ENCODE data around the gene ANG. TPM values are rescaled to one million over a fixed set of nuclear protein-coding genes. Genes with fewer than 3 reads are reported as not detected.

Gene ANG
- total and polyA plus RNA-seq, 4 donors = 19.7 to 30.3 (median 21.4) TPM

GRCh38 chr14:20667957-20668356 is 20.6 kb upstream of the ANG start:
- no peaks in the 10 kb centered on the region for H3K36me3 ChIP-seq (ENCODE audit: control insufficient read depth in 1 of 2, insufficient read depth in 2 of 2, low read length in 1 of 2)
- peaks cover 2% of the 10 kb centered on the region for H3K9me3 ChIP-seq (ENCODE audit: control insufficient read depth, low read length)
- H3K4me1 ChIP-seq (ENCODE audit: control insufficient read depth in 1 of 2, insufficient read depth in 2 of 2, low read length in 2 of 2) = no peaks in the 10 kb centered on the region
- intact Hi-C loops (cut with DNase I) = no loop called here
- 87 to 90% methylated on average over 2 of the region's 2 CpGs for WGBS, 2 donors
- no peak overlapping the region for H3K4me3 ChIP-seq (ENCODE audit: low read length in 2 of 2)
- H3K27ac ChIP-seq (ENCODE audit: low read depth in 1 of 2, low read length in 2 of 2) = no peak overlapping the region
- DNase-seq (no peak), ATAC-seq (ENCODE audit: low FRiP score) (no peak)
- H3K27me3 ChIP-seq (ENCODE audit: control insufficient read depth in 1 of 2, insufficient read depth in 2 of 2, low read length in 1 of 2) = no peaks in the 10 kb centered on the region

GRCh38 chr14:20668969-20669368 is 19.6 kb upstream of the ANG start:
- intact Hi-C loops (cut with DNase I) = no loop called here
- WGBS, 2 donors = 75 to 81% methylated on average over 2 of the region's 2 CpGs
- Histone ChIP-seq H3K27ac (ENCODE audit: low read depth in 1 of 2, low read length in 2 of 2) (no peak overlapping the region), H3K4me3 (ENCODE audit: low read length in 2 of 2) (no peak overlapping the region), H3K36me3 (ENCODE audit: control insufficient read depth in 1 of 2, insufficient read depth in 2 of 2, low read length in 1 of 2) (no peaks in the 10 kb centered on the region), H3K4me1 (ENCODE audit: control insufficient read depth in 1 of 2, insufficient read depth in 2 of 2, low read length in 2 of 2) (no peaks in the 10 kb centered on the region), H3K9me3 (ENCODE audit: control insufficient read depth, low read length) (peaks cover 2% of the 10 kb centered on the region), H3K27me3 (ENCODE audit: control insufficient read depth in 1 of 2, insufficient read depth in 2 of 2, low read length in 1 of 2) (no peaks in the 10 kb centered on the region)
- no peak for ATAC-seq (ENCODE audit: low FRiP score)
- DNase-seq = no peak

GRCh38 chr14:20671597-20672283 is 16.8 kb upstream of the ANG start:
- Histone ChIP-seq H3K4me1 (ENCODE audit: control insufficient read depth in 1 of 2, insufficient read depth in 2 of 2, low read length in 2 of 2) (no peaks in the 10 kb centered on the region), H3K27me3 (ENCODE audit: control insufficient read depth in 1 of 2, insufficient read depth in 2 of 2, low read length in 1 of 2) (no peaks in the 10 kb centered on the region), H3K36me3 (ENCODE audit: control insufficient read depth in 1 of 2, insufficient read depth in 2 of 2, low read length in 1 of 2) (no peaks in the 10 kb centered on the region), H3K27ac (ENCODE audit: low read depth in 1 of 2, low read length in 2 of 2) (no peak overlapping the region), H3K9me3 (ENCODE audit: control insufficient read depth, low read length) (peaks cover 2% of the 10 kb centered on the region), H3K4me3 (ENCODE audit: low read length in 2 of 2) (no peak overlapping the region)
- DNase-seq (no peak), ATAC-seq (ENCODE audit: low FRiP score) (no peak)
- 79 to 85% methylated on average over 4 of the region's 4 CpGs for WGBS, 2 donors
- intact Hi-C loops (cut with DNase I) = no loop called here

GRCh38 chr14:20675669-20676068 is 12.9 kb upstream of the ANG start:
- H3K9me3 ChIP-seq (ENCODE audit: control insufficient read depth, low read length) = no peaks in the 10 kb centered on the region
- no peak for ATAC-seq (ENCODE audit: low FRiP score)
- no peaks in the 10 kb centered on the region for H3K36me3 ChIP-seq (ENCODE audit: control insufficient read depth in 1 of 2, insufficient read depth in 2 of 2, low read length in 1 of 2)
- no peak overlapping the region for H3K4me3 ChIP-seq (ENCODE audit: low read length in 2 of 2)
- no peak for DNase-seq
- H3K4me1 ChIP-seq (ENCODE audit: control insufficient read depth in 1 of 2, insufficient read depth in 2 of 2, low read length in 2 of 2) = peaks cover 0 to 2% of the 10 kb centered on the region in 2 donors
- intact Hi-C loops (cut with DNase I) = no loop called here
- 81 to 84% methylated on average over 2 of the region's 2 CpGs for WGBS, 2 donors
- no peaks in the 10 kb centered on the region for H3K27me3 ChIP-seq (ENCODE audit: control insufficient read depth in 1 of 2, insufficient read depth in 2 of 2, low read length in 1 of 2)
- H3K27ac ChIP-seq (ENCODE audit: low read depth in 1 of 2, low read length in 2 of 2) = no peak overlapping the region

GRCh38 chr14:20676072-20676471 is 12.5 kb upstream of the ANG start:
- DNase-seq = no peak
- no peaks in the 10 kb centered on the region for H3K9me3 ChIP-seq (ENCODE audit: control insufficient read depth, low read length)
- no peak for ATAC-seq (ENCODE audit: low FRiP score)
- peaks cover 0 to 2% of the 10 kb centered on the region in 2 donors for H3K4me1 ChIP-seq (ENCODE audit: control insufficient read depth in 1 of 2, insufficient read depth in 2 of 2, low read length in 2 of 2)
- no peak overlapping the region for H3K27ac ChIP-seq (ENCODE audit: low read depth in 1 of 2, low read length in 2 of 2)
- H3K27me3 ChIP-seq (ENCODE audit: control insufficient read depth in 1 of 2, insufficient read depth in 2 of 2, low read length in 1 of 2) = no peaks in the 10 kb centered on the region
- no peaks in the 10 kb centered on the region for H3K36me3 ChIP-seq (ENCODE audit: control insufficient read depth in 1 of 2, insufficient read depth in 2 of 2, low read length in 1 of 2)
- 84% methylated on average over 2 of the region's 2 CpGs for WGBS, 2 donors
- H3K4me3 ChIP-seq (ENCODE audit: low read length in 2 of 2) = no peak overlapping the region
- intact Hi-C loops (cut with DNase I) = no loop called here

GRCh38 chr14:20679907-20680306 is 8.7 kb upstream of the ANG start:
- ATAC-seq (ENCODE audit: low FRiP score) (no peak), DNase-seq (no peak)
- Histone ChIP-seq H3K4me1 (ENCODE audit: control insufficient read depth in 1 of 2, insufficient read depth in 2 of 2, low read length in 2 of 2) (peaks cover 0 to 2% of the 10 kb centered on the region in 2 donors), H3K36me3 (ENCODE audit: control insufficient read depth in 1 of 2, insufficient read depth in 2 of 2, low read length in 1 of 2) (no peaks in the 10 kb centered on the region), H3K4me3 (ENCODE audit: low read length in 2 of 2) (no peak overlapping the region), H3K9me3 (ENCODE audit: control insufficient read depth, low read length) (no peaks in the 10 kb centered on the region), H3K27ac (ENCODE audit: low read depth in 1 of 2, low read length in 2 of 2) (no peak overlapping the region), H3K27me3 (ENCODE audit: control insufficient read depth in 1 of 2, insufficient read depth in 2 of 2, low read length in 1 of 2) (no peaks in the 10 kb centered on the region)
- intact Hi-C loops (cut with DNase I) = loop anchor here (5.0 to 10.0 kb wide), 6 partner anchors 48 to 338 kb away; partner anchors contain the start of genes METTL17 (in 1 of the 2), PARP2 (in 1 of the 2) and PIP4P1 (in 1 of the 2)
- WGBS, 2 donors = 87 to 88% methylated on average over 1 of the region's 1 CpG

GRCh38 chr14:20680363-20680762 is 8.2 kb upstream of the ANG start:
- intact Hi-C loops (cut with DNase I) = loop anchor here (5.0 to 10.0 kb wide), 6 partner anchors 48 to 338 kb away; partner anchors contain the start of genes METTL17 (in 1 of the 2), PARP2 (in 1 of the 2) and PIP4P1 (in 1 of the 2)
- no peak overlapping the region for H3K4me3 ChIP-seq (ENCODE audit: low read length in 2 of 2)
- H3K4me1 ChIP-seq (ENCODE audit: control insufficient read depth in 1 of 2, insufficient read depth in 2 of 2, low read length in 2 of 2) = peaks cover 0 to 2% of the 10 kb centered on the region in 2 donors
- DNase-seq (no peak), ATAC-seq (ENCODE audit: low FRiP score) (no peak)
- no peaks in the 10 kb centered on the region for H3K9me3 ChIP-seq (ENCODE audit: control insufficient read depth, low read length)
- H3K27me3 ChIP-seq (ENCODE audit: control insufficient read depth in 1 of 2, insufficient read depth in 2 of 2, low read length in 1 of 2) = no peaks in the 10 kb centered on the region
- H3K36me3 ChIP-seq (ENCODE audit: control insufficient read depth in 1 of 2, insufficient read depth in 2 of 2, low read length in 1 of 2) = no peaks in the 10 kb centered on the region
- 65 to 67% methylated on average over 8 of the region's 8 CpGs for WGBS, 2 donors
- no peak overlapping the region for H3K27ac ChIP-seq (ENCODE audit: low read depth in 1 of 2, low read length in 2 of 2)

GRCh38 chr14:20680843-20681347 is 7.7 kb upstream of the ANG start:
- Histone ChIP-seq H3K27ac (ENCODE audit: low read depth in 1 of 2, low read length in 2 of 2) (peak overlapping the region in 1 of 2 donors; percentile 98), H3K27me3 (ENCODE audit: control insufficient read depth in 1 of 2, insufficient read depth in 2 of 2, low read length in 1 of 2) (no peaks in the 10 kb centered on the region), H3K4me3 (ENCODE audit: low read length in 2 of 2) (peak overlapping the region; percentile 56 to 79), H3K36me3 (ENCODE audit: control insufficient read depth in 1 of 2, insufficient read depth in 2 of 2, low read length in 1 of 2) (no peaks in the 10 kb centered on the region), H3K9me3 (ENCODE audit: control insufficient read depth, low read length) (no peaks in the 10 kb centered on the region), H3K4me1 (ENCODE audit: control insufficient read depth in 1 of 2, insufficient read depth in 2 of 2, low read length in 2 of 2) (peaks cover 0 to 2% of the 10 kb centered on the region in 2 donors)
- ATAC-seq (ENCODE audit: low FRiP score) = no peak
- WGBS, 2 donors = 5 to 11% methylated on average over 7 of the region's 7 CpGs
- intact Hi-C loops (cut with DNase I) = loop anchor here (1.0 to 10.0 kb wide), 7 partner anchors 49 to 339 kb away; partner anchors contain the start of genes METTL17 (in 1 of the 2), PARP2 (in 1 of the 2) and PIP4P1 (in 1 of the 2)
- peak in 1 of 2 donors; percentile 59 for DNase-seq

Measured in aorta (tissue), 5 donors.